ENCODE data around the gene NDST1. TPM values are rescaled to one million over a fixed set of nuclear protein-coding genes. Genes with fewer than 3 reads are reported as not detected.

Gene NDST1
- total and polyA plus RNA-seq, 4 donors, result 45.6 to 145 (median 60.7) TPM

DNA sequence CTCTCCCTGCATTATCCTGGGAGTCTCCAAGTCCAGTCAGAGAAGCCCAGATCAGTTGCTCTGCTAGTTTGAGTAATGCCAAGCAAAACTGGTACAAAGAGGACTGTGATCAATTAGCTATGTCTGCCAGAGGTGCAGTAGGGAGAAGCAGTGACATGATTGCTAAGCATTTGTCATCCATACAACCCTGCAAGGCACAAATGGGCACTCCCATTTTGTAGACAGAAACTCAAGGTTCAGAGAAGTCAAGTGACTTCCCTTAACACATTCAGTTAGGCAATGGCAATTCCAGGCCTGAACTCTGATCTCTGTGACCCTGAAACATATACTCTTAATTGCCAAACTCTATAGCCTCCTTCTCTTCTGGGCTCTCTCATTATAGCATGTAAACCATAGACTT is 34.0 kb downstream of the NDST1 start:
- no peak for ATAC-seq (ENCODE audit: insufficient read depth, low FRiP score)
- H3K4me3 ChIP-seq, result no peak overlapping the region
- peaks cover 0 to 2% (median 0%) of the 10 kb centered on the region in 4 donors for H3K9me3 ChIP-seq (ENCODE audit: control insufficient read depth in 4 of 4, insufficient read depth in 3 of 4, low read length in 3 of 4)
- H3K27ac ChIP-seq (ENCODE audit: low read depth in 1 of 2, low read length in 1 of 2), result peak overlapping the region; percentile 71
- H3K27me3 ChIP-seq (ENCODE audit: control insufficient read depth in 3 of 3, insufficient read depth in 3 of 3, low read length in 2 of 3), result no peaks in the 10 kb centered on the region
- H3K9ac ChIP-seq (ENCODE audit: insufficient read depth in 1 of 2, low read length in 2 of 2), result no peak overlapping the region
- no peak for DNase-seq
- peaks cover 4 to 56% (median 45%) of the 10 kb centered on the region in 4 donors for H3K36me3 ChIP-seq (ENCODE audit: control insufficient read depth in 4 of 4, insufficient read depth in 4 of 4, low read length in 4 of 4)
- TF ChIP-seq, protein P1, sequence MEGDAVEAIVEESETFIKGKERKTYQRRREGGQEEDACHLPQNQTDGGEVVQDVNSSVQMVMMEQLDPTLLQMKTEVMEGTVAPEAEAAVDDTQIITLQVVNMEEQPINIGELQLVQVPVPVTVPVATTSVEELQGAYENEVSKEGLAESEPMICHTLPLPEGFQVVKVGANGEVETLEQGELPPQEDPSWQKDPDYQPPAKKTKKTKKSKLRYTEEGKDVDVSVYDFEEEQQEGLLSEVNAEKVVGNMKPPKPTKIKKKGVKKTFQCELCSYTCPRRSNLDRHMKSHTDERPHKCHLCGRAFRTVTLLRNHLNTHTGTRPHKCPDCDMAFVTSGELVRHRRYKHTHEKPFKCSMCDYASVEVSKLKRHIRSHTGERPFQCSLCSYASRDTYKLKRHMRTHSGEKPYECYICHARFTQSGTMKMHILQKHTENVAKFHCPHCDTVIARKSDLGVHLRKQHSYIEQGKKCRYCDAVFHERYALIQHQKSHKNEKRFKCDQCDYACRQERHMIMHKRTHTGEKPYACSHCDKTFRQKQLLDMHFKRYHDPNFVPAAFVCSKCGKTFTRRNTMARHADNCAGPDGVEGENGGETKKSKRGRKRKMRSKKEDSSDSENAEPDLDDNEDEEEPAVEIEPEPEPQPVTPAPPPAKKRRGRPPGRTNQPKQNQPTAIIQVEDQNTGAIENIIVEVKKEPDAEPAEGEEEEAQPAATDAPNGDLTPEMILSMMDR (IDR thresholded peaks at IDR 0.05; ENCODE audit: control extremely low read depth, extremely low read depth), result no peak
- peaks cover 0 to 12% (median 5%) of the 10 kb centered on the region in 5 donors for H3K4me1 ChIP-seq (ENCODE audit: control insufficient read depth in 5 of 5, insufficient read depth in 5 of 5, low read length in 5 of 5)

DNA sequence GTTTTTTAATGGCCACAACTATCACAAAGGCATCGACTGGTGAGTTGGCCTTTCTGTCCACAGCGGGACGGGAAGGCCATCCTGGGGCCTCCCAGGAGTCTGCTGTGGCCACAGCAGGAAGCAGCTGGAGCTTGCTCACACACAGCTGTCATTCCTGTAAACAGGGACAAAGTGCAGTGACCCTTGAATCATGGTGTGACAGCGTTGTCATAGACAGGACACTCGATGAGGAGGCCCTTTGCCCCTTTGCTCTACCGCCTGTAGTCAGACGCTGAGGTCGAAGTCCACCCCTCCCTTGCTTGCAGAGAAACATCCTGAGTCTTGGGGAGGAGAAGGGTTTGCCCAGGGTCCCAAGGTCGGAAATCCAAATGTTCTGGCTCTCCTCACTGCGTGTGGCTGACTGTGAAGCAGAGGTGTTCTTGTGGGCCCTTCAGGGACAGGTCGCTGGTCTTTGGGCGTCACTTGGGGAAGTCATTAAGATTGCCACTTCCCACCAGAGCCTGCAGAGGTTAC is 35.1 kb downstream of the NDST1 start:
- H3K4me1 ChIP-seq (ENCODE audit: control insufficient read depth in 5 of 5, insufficient read depth in 5 of 5, low read length in 5 of 5), result peaks cover 0 to 12% (median 5%) of the 10 kb centered on the region in 5 donors
- no peak for ATAC-seq (ENCODE audit: insufficient read depth, low FRiP score)
- no peaks in the 10 kb centered on the region for H3K27me3 ChIP-seq (ENCODE audit: control insufficient read depth in 3 of 3, insufficient read depth in 3 of 3, low read length in 2 of 3)
- no peak overlapping the region for H3K4me3 ChIP-seq
- H3K9me3 ChIP-seq (ENCODE audit: control insufficient read depth in 4 of 4, insufficient read depth in 3 of 4, low read length in 3 of 4), result peaks cover 0 to 2% (median 0%) of the 10 kb centered on the region in 4 donors
- H3K9ac ChIP-seq (ENCODE audit: insufficient read depth in 1 of 2, low read length in 2 of 2), result no peak overlapping the region
- 47 to 53% methylated on average over 12 of the region's 12 CpGs for WGBS, 2 donors
- DNase-seq, result peak; percentile 39 to 79 (median 51)
- TF ChIP-seq, protein P1 (IDR thresholded peaks at IDR 0.05; ENCODE audit: control extremely low read depth, extremely low read depth), result no peak
- H3K27ac ChIP-seq (ENCODE audit: low read depth in 1 of 2, low read length in 1 of 2), result peak overlapping the region in 1 of 2 donors; percentile 71
- H3K36me3 ChIP-seq (ENCODE audit: control insufficient read depth in 4 of 4, insufficient read depth in 4 of 4, low read length in 4 of 4), result peaks cover 4 to 59% (median 46%) of the 10 kb centered on the region in 4 donors

DNA sequence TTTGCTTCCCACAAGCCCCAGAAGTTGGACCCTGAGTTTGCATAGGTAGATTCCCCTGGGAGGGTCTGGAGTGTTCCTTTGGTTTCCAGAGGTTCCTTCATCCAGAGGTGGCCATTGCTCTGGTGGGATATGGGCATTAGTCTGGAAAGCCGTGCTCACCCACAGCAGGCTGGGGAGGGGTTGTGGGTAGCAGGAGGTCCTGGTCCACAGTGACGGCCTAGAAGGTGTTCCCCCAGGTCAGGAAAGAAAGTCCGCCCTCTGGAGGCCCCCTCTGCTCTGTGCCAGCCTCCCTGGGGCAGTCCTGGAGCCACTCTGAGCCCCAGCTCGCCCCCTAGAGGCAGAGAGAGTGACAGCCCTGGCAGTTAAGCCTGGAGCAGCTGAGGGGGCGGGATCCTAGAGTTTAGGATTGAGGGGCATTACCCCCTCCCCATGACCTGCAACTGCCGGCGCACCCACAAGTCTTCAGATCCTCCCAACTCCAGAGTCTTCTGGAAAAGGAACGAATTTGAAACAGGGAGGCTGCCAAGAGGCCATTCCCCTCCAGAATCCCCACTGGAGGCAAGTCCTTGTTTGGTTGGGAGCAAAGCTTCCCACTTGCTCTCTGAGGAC is 36.8 kb downstream of the NDST1 start:
- H3K36me3 ChIP-seq (ENCODE audit: control insufficient read depth in 4 of 4, insufficient read depth in 4 of 4, low read length in 4 of 4), result peaks cover 4 to 54% (median 50%) of the 10 kb centered on the region in 4 donors
- WGBS, 2 donors, result 43 to 53% methylated on average over 8 of the region's 8 CpGs
- ATAC-seq (ENCODE audit: insufficient read depth, low FRiP score), result peak; percentile 66

More for the DNA sequence above, 36.8 kb downstream of the NDST1 start:
- TF ChIP-seq, protein P1 (IDR thresholded peaks at IDR 0.05; ENCODE audit: control extremely low read depth, extremely low read depth), result peak; percentile 72
- H3K27me3 ChIP-seq (ENCODE audit: control insufficient read depth in 3 of 3, insufficient read depth in 3 of 3, low read length in 2 of 3), result no peaks in the 10 kb centered on the region
- no peak overlapping the region for H3K4me3 ChIP-seq
- peak; percentile 45 to 57 (median 46) for DNase-seq
- peak overlapping the region in 1 of 2 donors; percentile 4 for H3K27ac ChIP-seq (ENCODE audit: low read depth in 1 of 2, low read length in 1 of 2)
- H3K9me3 ChIP-seq (ENCODE audit: control insufficient read depth in 4 of 4, insufficient read depth in 3 of 4, low read length in 3 of 4), result peaks cover 0 to 2% (median 0%) of the 10 kb centered on the region in 4 donors
- H3K4me1 ChIP-seq (ENCODE audit: control insufficient read depth in 5 of 5, insufficient read depth in 5 of 5, low read length in 5 of 5), result peaks cover 0 to 12% (median 5%) of the 10 kb centered on the region in 5 donors
- H3K9ac ChIP-seq (ENCODE audit: insufficient read depth in 1 of 2, low read length in 2 of 2), result no peak overlapping the region

Measured in lung (tissue), 12 donors.